HG03378 (cell line): ENCODE results near the gene IDE.
"Not testable (repeated sequence)": the region's sequence is repeated elsewhere in the genome, so short reads cannot be mapped to it uniquely, and the experiment has no call there.

Experiments
- ATAC-seq: cut with Tn5 transposase; IDR thresholded peaks from one replicate; pipeline ENCODE4 v1.9.1; 2021; ENCODE audit warnings: mild to moderate bottlenecking, moderate library complexity; ENCODE audit not compliant: unreplicated experiment

IDE gene

GRCh38 chr10:92420546-92421275 is 153.2 kb downstream of the IDE start:
- no peak for ATAC-seq

GRCh38 chr10:92419740-92420545 is 153.9 kb downstream of the IDE start:
- no peak for ATAC-seq

- no peak for ATAC-seq
Observed at GRCh38 chr10:92418891-92419290, 155.0 kb downstream of the IDE start.

GRCh38 chr10:92418221-92418620 is 155.7 kb downstream of the IDE start:
- ATAC-seq: no peak

- ATAC-seq: no peak
Observed at GRCh38 chr10:92413519-92413918, 160.4 kb downstream of the IDE start.

GRCh38 chr10:92413011-92413410 is 160.9 kb downstream of the IDE start:
- no peak for ATAC-seq

GRCh38 chr10:92411406-92411805 is 162.5 kb downstream of the IDE start:
- ATAC-seq: no peak

GRCh38 chr10:92410501-92410900 is 163.4 kb downstream of the IDE start:
- no peak for ATAC-seq

- ATAC-seq: no peak
Observed at GRCh38 chr10:92408017-92408361, 165.9 kb downstream of the IDE start.

- ATAC-seq: no peak
Observed at GRCh38 chr10:92407305-92408016, 166.4 kb downstream of the IDE start.

- no peak for ATAC-seq
Observed at GRCh38 chr10:92405419-92405924, 168.4 kb downstream of the IDE start.

GRCh38 chr10:92404612-92405418 is 169.1 kb downstream of the IDE start:
- ATAC-seq: no peak

- not testable (repeated sequence) for ATAC-seq
Observed at GRCh38 chr10:92402234-92402633, 171.7 kb downstream of the IDE start.
